IPS DF 19.7 (cell line): ENCODE data around the gene KLHL29.

ENCODE experiments used
- DNase-seq: peaks from one replicate; pipeline ENCODE4 v3.0.0-alpha.2; 2013; ENCODE audit warnings: low read depth, low spot score

Gene KLHL29

DNA sequence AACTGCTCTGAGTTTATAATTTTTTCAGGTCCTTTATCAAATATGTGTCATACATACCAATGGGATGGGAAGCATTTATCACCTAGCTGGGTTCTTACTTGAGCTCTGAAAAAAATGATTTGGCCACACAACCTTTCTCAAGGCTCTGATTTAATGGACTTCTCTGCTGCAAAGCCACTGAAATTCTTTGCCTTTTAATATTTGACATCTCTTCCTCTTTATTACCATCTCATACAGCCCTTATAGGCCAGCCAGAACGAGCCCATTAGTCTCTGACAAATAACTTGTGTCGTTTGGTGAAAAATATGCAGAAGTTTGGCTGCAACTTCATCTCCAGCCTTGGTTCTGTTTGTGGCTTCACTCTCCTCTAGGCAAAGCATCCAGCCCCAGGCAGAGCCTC is 292.9 kb downstream of the KLHL29 start:
- no peak for DNase-seq

GRCh38 chr2:23679044-23679443 is 294.1 kb downstream of the KLHL29 start:
- no peak for DNase-seq

DNA sequence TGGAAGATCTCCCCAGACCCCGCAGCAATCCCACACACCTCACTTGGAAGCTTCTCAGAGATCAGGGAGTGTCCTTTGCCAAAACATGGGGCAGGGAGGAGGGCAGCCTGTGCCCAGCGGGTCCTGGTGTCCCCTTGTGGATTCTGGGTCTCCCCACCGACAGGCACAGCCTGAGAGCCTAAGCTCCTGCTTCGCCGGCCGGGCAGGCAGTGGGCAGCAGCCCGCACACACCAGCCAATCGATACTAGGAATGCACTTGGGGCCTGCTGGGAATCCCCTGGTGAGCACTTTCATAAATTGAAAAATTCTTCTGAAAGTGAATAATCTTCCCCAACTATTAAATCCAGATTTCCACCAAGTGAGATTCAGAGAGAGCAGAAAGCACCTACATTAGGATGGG is 296.0 kb downstream of the KLHL29 start:
- DNase-seq, result no peak

DNA sequence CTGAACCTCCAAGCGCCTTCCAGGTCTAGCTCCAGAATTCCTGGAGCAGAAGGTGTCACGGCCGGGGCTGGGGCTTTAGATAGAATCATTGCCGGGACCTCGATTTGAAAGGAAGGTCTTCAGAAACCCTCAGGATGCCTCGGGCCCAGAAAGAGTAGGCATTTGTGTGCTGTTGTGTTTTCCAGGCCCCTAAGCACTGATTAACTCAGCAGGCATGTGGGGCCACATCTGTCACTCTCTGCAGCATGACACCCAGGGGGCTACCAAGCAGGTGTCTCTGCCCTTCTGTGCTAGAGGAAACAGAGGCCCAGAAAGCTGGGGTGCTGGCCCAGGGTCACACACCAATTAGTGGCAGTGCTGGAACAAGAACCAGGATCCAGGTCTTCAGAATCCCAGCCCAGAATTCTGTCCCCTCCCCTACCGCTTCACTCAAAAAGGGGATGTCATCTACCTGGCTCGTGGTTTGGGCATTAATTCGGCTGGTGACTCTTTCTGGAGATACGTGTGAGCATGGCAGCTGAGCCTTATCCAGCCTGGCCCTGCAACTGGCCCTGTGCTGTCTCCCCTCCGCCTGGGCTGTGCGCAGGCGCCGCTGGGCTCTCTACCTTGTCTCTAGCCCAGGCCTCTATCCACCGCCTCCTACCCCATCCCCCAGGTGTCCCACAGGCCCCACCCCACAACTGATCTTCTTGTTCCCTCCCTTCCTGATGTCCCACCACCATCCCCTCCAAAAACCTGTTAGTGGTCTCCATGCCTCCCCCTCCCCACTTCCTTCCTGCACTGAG is 296.6 kb downstream of the KLHL29 start:
- no peak for DNase-seq

GRCh38 chr2:23682481-23682880 is 297.5 kb downstream of the KLHL29 start:
- no peak for DNase-seq

- DNase-seq, result no peak
Measured at GRCh38 chr2:23683001-23683400, 298.0 kb downstream of the KLHL29 start.

DNA sequence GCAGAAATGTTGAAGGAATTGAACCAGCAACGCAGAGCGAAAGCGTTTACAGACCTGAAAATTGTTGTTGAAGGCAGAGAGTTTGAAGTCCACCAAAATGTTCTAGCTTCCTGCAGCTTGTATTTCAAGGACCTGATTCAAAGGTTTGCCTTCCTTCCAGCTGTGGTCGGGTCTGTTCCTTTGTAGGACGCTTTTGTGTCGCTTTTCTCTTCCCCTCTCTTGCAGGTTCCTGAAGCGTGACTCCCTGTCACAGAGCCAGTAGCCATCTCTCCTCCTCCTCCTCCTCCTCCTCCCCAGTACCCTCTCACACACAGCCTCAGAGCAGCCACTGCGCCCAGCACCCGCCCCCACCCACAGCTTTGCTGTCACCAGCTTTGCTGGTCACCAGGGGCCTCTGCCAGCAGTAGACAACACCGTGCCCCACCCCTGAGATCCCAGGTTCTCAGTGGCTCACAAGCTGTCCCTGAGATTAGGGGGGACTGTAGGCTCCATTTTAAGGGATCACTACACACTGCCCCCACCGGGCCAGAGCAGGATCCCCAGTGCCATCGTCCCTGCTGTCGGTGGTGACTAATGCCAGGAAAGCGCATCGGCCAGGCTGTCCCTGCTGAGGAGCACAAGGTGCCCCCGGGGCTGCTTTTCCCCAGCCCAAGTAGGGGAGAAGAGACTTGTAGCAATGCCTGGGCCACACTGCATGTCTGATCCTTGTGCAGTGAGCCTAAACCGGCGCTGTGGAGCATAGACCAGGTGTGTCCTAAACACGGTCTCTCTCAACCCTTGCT is 299.6 kb downstream of the KLHL29 start:
- no peak for DNase-seq

GRCh38 chr2:23685181-23685580 is 300.2 kb downstream of the KLHL29 start:
- DNase-seq, result no peak

- DNase-seq, result no peak
Measured at GRCh38 chr2:23685706-23686105, 300.7 kb downstream of the KLHL29 start.

- DNase-seq, result no peak
Measured at GRCh38 chr2:23686405-23687029, 301.5 kb downstream of the KLHL29 start.

- DNase-seq, result no peak
Measured at GRCh38 chr2:23687214-23687613, 302.2 kb downstream of the KLHL29 start.

DNA sequence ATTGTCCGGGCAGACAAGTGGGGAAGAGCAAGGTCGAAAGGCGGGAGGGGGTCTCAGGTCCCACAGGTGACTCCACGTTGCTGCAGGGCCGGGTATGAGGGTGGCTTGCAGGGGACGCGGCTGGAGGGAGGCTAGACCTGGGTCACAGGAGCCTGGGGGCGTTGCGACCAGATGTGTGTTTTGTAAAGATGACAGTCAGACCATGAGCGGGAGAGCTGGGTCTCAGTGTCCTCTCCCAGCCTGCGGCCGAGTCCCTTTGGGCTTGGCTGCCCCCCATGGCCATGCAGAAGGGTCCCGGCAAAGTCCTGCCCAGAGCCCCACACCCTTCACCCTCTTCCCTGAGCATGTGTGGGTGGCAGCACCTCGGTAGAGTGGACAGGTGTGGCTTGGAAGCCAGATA is 302.7 kb downstream of the KLHL29 start:
- DNase-seq, result no peak

GRCh38 chr2:23688486-23689130 is 303.6 kb downstream of the KLHL29 start:
- DNase-seq, result no peak

DNA sequence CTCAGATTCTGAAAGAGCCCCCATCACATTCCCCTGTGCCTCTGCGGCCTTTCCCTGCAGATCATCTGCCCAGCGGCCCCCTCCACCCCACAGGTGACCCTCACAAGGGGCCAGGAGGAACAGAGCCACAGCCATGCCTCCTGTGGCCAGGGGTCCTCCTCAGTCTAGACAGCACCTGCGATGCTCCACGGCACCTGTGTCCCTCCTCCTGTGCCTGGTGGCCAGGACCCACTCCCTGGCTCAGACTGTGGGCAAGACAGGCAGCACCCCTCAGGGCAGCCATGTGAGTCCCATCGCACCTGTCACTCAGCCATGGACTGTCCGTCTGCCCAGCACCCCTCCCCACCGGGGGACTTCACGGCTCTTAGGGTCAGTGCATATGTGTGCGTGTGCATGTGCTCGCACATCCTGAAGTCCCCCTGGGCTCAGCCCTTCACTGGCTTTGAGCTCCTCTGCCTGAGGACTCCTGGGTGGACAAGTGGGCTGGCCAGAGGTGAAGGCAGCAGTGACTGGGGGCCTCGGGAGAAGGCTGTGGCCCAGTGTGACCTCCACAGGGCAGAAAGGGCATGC is 304.2 kb downstream of the KLHL29 start:
- DNase-seq, result no peak

GRCh38 chr2:23689891-23690290 is 304.9 kb downstream of the KLHL29 start:
- DNase-seq, result no peak

DNA sequence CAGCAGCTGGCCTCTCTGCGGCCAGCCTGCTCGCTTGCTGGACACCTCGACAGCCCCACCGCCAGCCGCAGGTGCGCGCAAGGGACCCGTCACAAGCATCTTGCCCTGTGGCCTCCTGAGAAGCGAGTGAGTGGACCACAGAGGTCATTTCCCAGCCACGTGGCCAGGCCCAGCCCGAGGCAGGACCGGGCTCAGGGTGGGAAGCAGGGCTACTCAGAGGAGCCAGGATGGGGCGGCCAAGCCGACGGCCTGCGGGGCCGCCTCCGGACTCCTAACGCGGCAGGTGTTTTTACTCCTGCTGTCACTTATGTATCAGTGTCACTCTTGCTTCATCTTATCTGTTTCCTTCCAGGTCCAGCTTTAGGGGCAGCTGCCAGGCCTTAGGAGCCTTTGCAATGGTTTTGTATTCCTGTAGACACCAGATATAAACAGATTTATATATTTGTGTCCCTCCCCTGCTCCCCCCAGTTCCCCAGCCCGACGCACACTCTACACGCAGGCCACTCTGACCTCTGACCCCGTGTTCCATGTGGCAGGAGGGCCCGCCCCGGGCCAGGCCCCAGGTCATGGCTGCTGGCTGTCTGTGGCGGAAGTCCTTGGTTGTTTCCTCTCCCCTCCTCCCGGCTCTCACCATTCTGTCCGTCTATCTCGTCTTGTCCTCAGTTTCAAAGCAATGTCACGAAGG is 305.6 kb downstream of the KLHL29 start:
- no peak for DNase-seq

DNA sequence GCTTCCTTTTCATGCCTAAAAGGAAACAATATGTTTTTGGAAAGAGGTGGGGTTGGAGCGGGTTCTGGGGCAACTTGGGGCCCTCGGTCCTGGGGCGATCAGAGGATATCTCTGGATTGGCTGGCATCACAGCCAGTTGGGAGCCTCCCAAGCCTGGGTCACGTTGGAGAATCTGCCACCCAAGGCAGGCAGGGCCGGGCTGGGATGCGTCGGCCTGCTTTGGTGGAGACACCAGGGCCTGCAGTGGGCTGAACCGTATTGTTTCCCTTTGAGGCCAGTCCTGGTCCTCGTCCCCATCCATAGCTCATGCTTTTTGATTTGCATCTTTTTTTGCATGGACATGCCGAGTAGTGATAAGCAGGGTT is 306.1 kb downstream of the KLHL29 start:
- DNase-seq, result no peak

DNA sequence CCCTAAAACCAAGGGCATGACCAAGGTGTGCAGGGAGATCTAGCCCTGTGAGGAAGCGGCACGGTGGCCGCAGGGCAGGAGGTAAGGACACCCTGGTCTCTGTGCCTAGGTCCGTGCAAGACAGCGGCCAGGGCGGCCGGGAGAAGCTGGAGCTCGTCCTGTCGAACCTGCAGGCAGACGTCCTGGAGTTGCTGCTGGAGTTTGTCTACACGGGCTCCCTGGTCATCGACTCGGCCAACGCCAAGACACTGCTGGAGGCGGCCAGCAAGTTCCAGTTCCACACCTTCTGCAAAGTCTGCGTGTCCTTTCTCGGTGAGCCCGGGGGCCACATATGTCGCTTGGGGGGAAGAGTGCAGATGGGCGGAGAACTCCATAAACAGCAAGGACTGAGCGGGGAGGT is 306.6 kb downstream of the KLHL29 start:
- no peak for DNase-seq

DNA sequence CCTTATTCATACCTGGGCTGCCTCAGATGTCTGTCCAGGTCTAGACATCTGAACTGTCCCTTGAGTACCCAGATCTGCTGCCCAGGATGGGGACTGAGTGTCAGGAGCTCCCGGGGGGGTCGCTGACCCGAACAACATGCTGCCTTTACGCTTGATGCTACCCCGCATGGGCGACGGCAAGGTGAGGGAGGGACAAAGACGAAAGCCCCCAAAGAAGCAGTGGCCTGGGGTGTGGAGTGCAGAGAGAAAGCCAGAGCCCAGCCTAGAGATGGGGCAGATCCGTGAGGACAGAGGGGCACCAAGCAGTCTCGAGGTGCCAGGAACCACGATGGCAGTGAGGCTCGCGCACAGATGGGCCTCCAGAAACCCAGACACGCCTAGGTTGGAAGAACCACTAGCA is 307.3 kb downstream of the KLHL29 start:
- DNase-seq, result no peak

GRCh38 chr2:23692851-23693605 is 308.0 kb downstream of the KLHL29 start:
- DNase-seq, result no peak

GRCh38 chr2:23693606-23693951 is 308.6 kb downstream of the KLHL29 start:
- no peak for DNase-seq
